ENCODE results near the gene NPAS2. TPM values are rescaled to one million over a fixed set of nuclear protein-coding genes. Genes with fewer than 3 reads are reported as not detected.

The NPAS2 gene
- total RNA-seq, 1 experiment from 2014 or later = 38.3 TPM

GRCh38 chr2:100968146-100969145 lies 148.5 kb downstream of the NPAS2 start:
- H4K20me1 ChIP-seq (ENCODE audit: insufficient read depth) = no peaks in the 10 kb centered on the region
- intact Hi-C loops (cut with micrococcal nuclease; ENCODE audit: unreplicated experiment) = no loop called here
- BruUV-seq (replicated peaks) = no TSS peak
- TF ChIP-seq, protein P1, sequence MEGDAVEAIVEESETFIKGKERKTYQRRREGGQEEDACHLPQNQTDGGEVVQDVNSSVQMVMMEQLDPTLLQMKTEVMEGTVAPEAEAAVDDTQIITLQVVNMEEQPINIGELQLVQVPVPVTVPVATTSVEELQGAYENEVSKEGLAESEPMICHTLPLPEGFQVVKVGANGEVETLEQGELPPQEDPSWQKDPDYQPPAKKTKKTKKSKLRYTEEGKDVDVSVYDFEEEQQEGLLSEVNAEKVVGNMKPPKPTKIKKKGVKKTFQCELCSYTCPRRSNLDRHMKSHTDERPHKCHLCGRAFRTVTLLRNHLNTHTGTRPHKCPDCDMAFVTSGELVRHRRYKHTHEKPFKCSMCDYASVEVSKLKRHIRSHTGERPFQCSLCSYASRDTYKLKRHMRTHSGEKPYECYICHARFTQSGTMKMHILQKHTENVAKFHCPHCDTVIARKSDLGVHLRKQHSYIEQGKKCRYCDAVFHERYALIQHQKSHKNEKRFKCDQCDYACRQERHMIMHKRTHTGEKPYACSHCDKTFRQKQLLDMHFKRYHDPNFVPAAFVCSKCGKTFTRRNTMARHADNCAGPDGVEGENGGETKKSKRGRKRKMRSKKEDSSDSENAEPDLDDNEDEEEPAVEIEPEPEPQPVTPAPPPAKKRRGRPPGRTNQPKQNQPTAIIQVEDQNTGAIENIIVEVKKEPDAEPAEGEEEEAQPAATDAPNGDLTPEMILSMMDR (conservative IDR thresholded peaks at IDR 0.05) = no peak
- TF ChIP-seq EZH2 (IDR thresholded peaks at IDR 0.05; ENCODE audit: low read depth) = no peak
- H3K27me3 ChIP-seq (ENCODE audit: insufficient read depth, low read depth) = no peaks in the 10 kb centered on the region
- no peak overlapping the region for H3K4me2 ChIP-seq
- ChIA-PET POLR2A (ENCODE audit: unreplicated experiment) (no interaction called here), CTCF (no interaction called here)
- 0 out of 2 replicates have a peak, but pooled peaks cover 3% of the 10 kb centered on the region for H3F3A ChIP-seq (ENCODE audit: insufficient read depth, low read depth)
- H3K9me2 ChIP-seq (ENCODE audit: insufficient read depth) = no peaks in the 10 kb centered on the region
- DNase-seq = no peak
- H3K4me3 ChIP-seq = no peak overlapping the region
- H3K4me1 ChIP-seq (replicated peaks; ENCODE audit: insufficient read depth) = no peaks in the 10 kb centered on the region
- peaks cover 32% of the 10 kb centered on the region for H3K36me3 ChIP-seq (ENCODE audit: low read depth)
- H3K79me2 ChIP-seq (ENCODE audit: low read depth) = no peaks in the 10 kb centered on the region
- no peak overlapping the region for H3K27ac ChIP-seq
- H3K9me3 ChIP-seq (ENCODE audit: insufficient read depth, low read depth) = no peaks in the 10 kb centered on the region
- no peak overlapping the region for H2AFZ ChIP-seq

DNA sequence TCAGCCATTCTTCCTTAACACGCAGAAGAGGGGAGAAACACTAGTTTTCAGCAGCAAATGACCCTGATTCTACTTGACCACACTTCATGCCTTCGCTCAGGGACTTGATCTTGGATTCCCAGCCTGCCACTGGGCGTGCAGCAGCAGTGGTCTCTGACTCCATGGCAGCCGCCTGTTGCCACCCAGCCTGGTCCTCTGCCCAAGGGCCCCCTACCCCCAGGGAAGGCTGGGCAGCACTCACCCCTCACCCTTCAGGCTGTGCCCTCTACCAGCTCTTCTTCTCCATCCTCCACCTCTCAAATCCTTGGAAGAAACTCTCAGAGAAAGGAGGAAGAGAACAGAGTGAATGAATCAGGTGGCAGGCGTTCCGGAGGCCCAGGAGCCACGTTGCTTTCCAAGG lies 150.1 kb downstream of the NPAS2 start:
- peaks cover 34% of the 10 kb centered on the region for H3K36me3 ChIP-seq (ENCODE audit: low read depth)

DNA sequence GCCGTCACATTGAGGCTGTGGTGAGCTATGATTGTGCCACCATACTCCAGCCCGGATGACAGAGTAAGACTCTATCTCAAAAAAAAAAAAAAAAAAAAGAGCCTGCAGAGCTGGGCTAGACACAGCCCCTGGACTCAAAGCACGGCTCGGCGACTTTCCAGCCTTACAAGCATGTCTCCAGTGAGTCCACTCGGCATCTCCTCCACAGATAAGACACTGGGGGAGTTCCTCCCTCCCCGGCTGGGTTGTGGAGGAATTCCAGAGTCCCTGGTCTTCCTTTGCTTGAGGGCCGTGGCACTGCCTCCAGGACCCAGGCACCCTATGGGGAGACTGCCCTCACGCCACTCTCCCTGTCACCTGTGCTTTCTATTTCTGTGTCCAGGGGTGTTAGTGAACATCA lies 151.3 kb downstream of the NPAS2 start:
- CTCF ChIA-PET = no interaction called here
- Histone ChIP-seq H3K27ac (no peak overlapping the region), H3K27me3 (ENCODE audit: insufficient read depth, low read depth) (no peaks in the 10 kb centered on the region), H3K4me2 (no peak overlapping the region), H3K9me2 (ENCODE audit: insufficient read depth) (no peaks in the 10 kb centered on the region), H3K79me2 (ENCODE audit: low read depth) (no peaks in the 10 kb centered on the region), H4K20me1 (ENCODE audit: insufficient read depth) (no peaks in the 10 kb centered on the region), H3K9me3 (ENCODE audit: insufficient read depth, low read depth) (no peaks in the 10 kb centered on the region), H3K4me1 (replicated peaks; ENCODE audit: insufficient read depth) (no peaks in the 10 kb centered on the region), H3K36me3 (ENCODE audit: low read depth) (peaks cover 32% of the 10 kb centered on the region), H2AFZ (no peak overlapping the region), H3F3A (ENCODE audit: insufficient read depth, low read depth) (peaks cover 9% of the 10 kb centered on the region; the same call in 1 of the 2 replicates), H3K4me3 (no peak overlapping the region)
- POLR2A ChIA-PET (ENCODE audit: unreplicated experiment) = no interaction called here
- DNase-seq = no peak
- TF ChIP-seq, protein P1 (conservative IDR thresholded peaks at IDR 0.05) = no peak
- no peak for TF ChIP-seq EZH2 (IDR thresholded peaks at IDR 0.05; ENCODE audit: low read depth)
- intact Hi-C loops (cut with micrococcal nuclease; ENCODE audit: unreplicated experiment) = no loop called here
- BruUV-seq (replicated peaks) = no TSS peak

More for the DNA sequence above, 150.1 kb downstream of the NPAS2 start:
- Histone ChIP-seq H3K9me2 (ENCODE audit: insufficient read depth) (no peaks in the 10 kb centered on the region), H3F3A (ENCODE audit: insufficient read depth, low read depth) (peaks cover 5% of the 10 kb centered on the region; the same call in 1 of the 2 replicates), H3K79me2 (ENCODE audit: low read depth) (no peaks in the 10 kb centered on the region), H3K4me3 (no peak overlapping the region), H3K27me3 (ENCODE audit: insufficient read depth, low read depth) (no peaks in the 10 kb centered on the region), H2AFZ (no peak overlapping the region), H3K4me2 (no peak overlapping the region), H4K20me1 (ENCODE audit: insufficient read depth) (no peaks in the 10 kb centered on the region), H3K9me3 (ENCODE audit: insufficient read depth, low read depth) (no peaks in the 10 kb centered on the region), H3K4me1 (replicated peaks; ENCODE audit: insufficient read depth) (no peaks in the 10 kb centered on the region), H3K27ac (no peak overlapping the region)
- ChIA-PET POLR2A (ENCODE audit: unreplicated experiment) (no interaction called here), CTCF (no interaction called here)
- no peak for DNase-seq
- BruUV-seq (replicated peaks) = no TSS peak
- intact Hi-C loops (cut with micrococcal nuclease; ENCODE audit: unreplicated experiment) = no loop called here
- TF ChIP-seq, protein P1 (conservative IDR thresholded peaks at IDR 0.05) = no peak
- no peak for TF ChIP-seq EZH2 (IDR thresholded peaks at IDR 0.05; ENCODE audit: low read depth)

Measured in PC-9 (cell line).